HepG2 (cell line): ENCODE data around the gene SOS2. TPM values are rescaled to one million over a fixed set of nuclear protein-coding genes. Genes with fewer than 3 reads are reported as not detected.

ENCODE experiments used
- ATF7 ChIP-seq, 2 experiments: fragments of 450-650 bp in 1 of 2; sonication (generic) in 1 of 2; formaldehyde crosslinking in 1 of 2; IDR thresholded peaks; 2 replicates each; pipeline versions ENCODE4 v1.4.0 to v1.6.1; 2016 to 2020; ENCODE audit warnings: antibody characterized with exemption in 1 of 2, mild to moderate bottlenecking in 1 of 2, missing genetic modification reagents in 1 of 2
- BRD4 ChIP-seq: sonication (generic); formaldehyde crosslinking; IDR thresholded peaks from 2 replicates; pipeline ENCODE4 v1.4.0; 2020; ENCODE audit warnings: missing genetic modification reagents
- CBX1 ChIP-seq: IDR thresholded peaks from one replicate; pipeline ENCODE4 v1.6.1; 2016; ENCODE audit warnings: antibody characterized with exemption, low read depth
- CCAR2 ChIP-seq: fragments of 200-400 bp; formaldehyde crosslinking; optimal IDR thresholded peaks from 2 replicates; pipeline ENCODE3; 2018; ENCODE audit warnings: low read depth, mild to moderate bottlenecking, low read length, moderate library complexity
- FOXC1 ChIP-seq: sonication (generic); formaldehyde crosslinking; IDR thresholded peaks from 2 replicates; pipeline ENCODE4 v1.8.0; 2022; ENCODE audit warnings: mild to moderate bottlenecking, missing genetic modification reagents, borderline replicate concordance
- GTF2F1 ChIP-seq: fragments of 150-350 bp; IDR thresholded peaks from 2 replicates; pipeline ENCODE4 v1.6.1; 2014; ENCODE audit warnings: low read length
- HOXA9 ChIP-seq: sonication (generic); formaldehyde crosslinking; IDR thresholded peaks from 2 replicates; pipeline ENCODE4 v1.8.1; 2022; ENCODE audit warnings: missing genetic modification reagents, mild to moderate bottlenecking, moderate library complexity, borderline replicate concordance
- KLF9 ChIP-seq: IDR thresholded peaks from 2 replicates; pipeline ENCODE4 v1.6.1; 2016; ENCODE audit warnings: low read depth
- MTA1 ChIP-seq: sonication (generic); formaldehyde crosslinking; IDR thresholded peaks from 2 replicates; pipeline ENCODE4 v1.4.0; 2020; ENCODE audit warnings: missing genetic modification reagents, mild to moderate bottlenecking, borderline replicate concordance
- NR2F6 ChIP-seq, 2 experiments: IDR thresholded peaks; 2 replicates each; pipeline ENCODE4 v1.6.1; 2016; ENCODE audit warnings: antibody characterized with exemption in 1 of 2, mild to moderate bottlenecking in 1 of 2
- PPARG ChIP-seq: conservative IDR thresholded peaks from 2 replicates; pipeline ENCODE4 v1.6.1; 2016; ENCODE audit warnings: missing biosample characterization, missing genetic modification reagents
- PTBP1 ChIP-seq: fragments of 200-400 bp; formaldehyde crosslinking; IDR thresholded peaks from 2 replicates; pipeline ENCODE4 v1.6.1; 2018; ENCODE audit warnings: low read length, low read depth; ENCODE audit not compliant: poor library complexity, severe bottlenecking
- TCF7L2 ChIP-seq: IDR thresholded peaks from 2 replicates; pipeline ENCODE4 v1.6.1; 2011; ENCODE audit warnings: mild to moderate bottlenecking, low read depth, low read length, moderate library complexity
- ZNF263 ChIP-seq: sonication (generic); formaldehyde crosslinking; IDR thresholded peaks from 2 replicates; pipeline ENCODE4 v1.4.0; 2020; ENCODE audit warnings: missing genetic modification reagents
- ZNF567 ChIP-seq: sonication (generic); formaldehyde crosslinking; IDR thresholded peaks from 2 replicates; pipeline ENCODE4 v1.8.1; 2023; ENCODE audit warnings: mild to moderate bottlenecking, missing genetic modification reagents, borderline replicate concordance
- ZNF672 ChIP-seq: sonication (generic); formaldehyde crosslinking; IDR thresholded peaks from 2 replicates; pipeline ENCODE4 v1.8.1; 2022; ENCODE audit warnings: missing genetic modification reagents
- ZNF747 ChIP-seq: sonication (generic); formaldehyde crosslinking; IDR thresholded peaks from 2 replicates; pipeline ENCODE4 v1.8.1; 2023; ENCODE audit warnings: missing genetic modification reagents, mild to moderate bottlenecking, borderline replicate concordance
- ZSCAN22 ChIP-seq: sonication (generic); formaldehyde crosslinking; IDR thresholded peaks from 2 replicates; pipeline ENCODE4 v1.4.0; 2020; ENCODE audit warnings: mild to moderate bottlenecking, missing genetic modification reagents
- ZSCAN31 ChIP-seq: sonication (generic); formaldehyde crosslinking; IDR thresholded peaks from 2 replicates; pipeline ENCODE4 v1.5.0; 2020; ENCODE audit warnings: low read depth, mild to moderate bottlenecking, missing genetic modification reagents
- polyA plus RNA-seq, 8 experiments: library from polyadenylated mRNA; depleted of rRNA in 3 of 8; stranded (reverse) in 7 of 8; unstranded in 1 of 8; fragments of >200 nt; fragmentation: Illumina TruSeq in 4 of 8; extraction: Trizol in 4 of 8; gene quantifications; 2 replicates each; pipeline versions ENCODE4 v1.2.1 to v1.2.3, GENCODE V29; 2011 to 2016; ENCODE audit warnings: low read depth in 4 of 8, missing spikeins in 1 of 8, mixed read lengths in 1 of 8; ENCODE audit not compliant: insufficient read depth in 1 of 8
- total RNA-seq, 5 experiments: library from RNA; depleted of rRNA; stranded (reverse); fragments of >200 nt; fragmentation: Illumina TruSeq; extraction: Trizol; gene quantifications; 2 replicates each; pipeline ENCODE4 v1.2.3, GENCODE V29; 2016; ENCODE audit warnings: low read depth in 1 of 5
- TF ChIP-seq, protein P1 (sequence below): sonication (generic); formaldehyde crosslinking; IDR thresholded peaks from 2 replicates; pipeline ENCODE4 v1.8.1; 2022; ENCODE audit warnings: low read depth, mild to moderate bottlenecking, missing genetic modification reagents
- TF ChIP-seq, protein P2 (sequence below): fragments of 450-650 bp; IDR thresholded peaks from 2 replicates; pipeline ENCODE4 v1.6.1; 2016
- TF ChIP-seq, protein P3 (sequence below): sonication (generic); formaldehyde crosslinking; IDR thresholded peaks from 2 replicates; pipeline ENCODE4 v1.4.0; 2020; ENCODE audit warnings: low read depth, mild to moderate bottlenecking, missing genetic modification reagents
- TF ChIP-seq, protein P4 (sequence below): sonication (generic); formaldehyde crosslinking; IDR thresholded peaks from 2 replicates; pipeline ENCODE4 v1.4.0; 2020; ENCODE audit warnings: missing genetic modification reagents

The SOS2 gene
- total and polyA plus RNA-seq, 2 of the 13 experiments (the other 11 are each of a cell fraction or from before 2014, with no cell fraction given): 9.3 to 12.1 TPM

DNA sequence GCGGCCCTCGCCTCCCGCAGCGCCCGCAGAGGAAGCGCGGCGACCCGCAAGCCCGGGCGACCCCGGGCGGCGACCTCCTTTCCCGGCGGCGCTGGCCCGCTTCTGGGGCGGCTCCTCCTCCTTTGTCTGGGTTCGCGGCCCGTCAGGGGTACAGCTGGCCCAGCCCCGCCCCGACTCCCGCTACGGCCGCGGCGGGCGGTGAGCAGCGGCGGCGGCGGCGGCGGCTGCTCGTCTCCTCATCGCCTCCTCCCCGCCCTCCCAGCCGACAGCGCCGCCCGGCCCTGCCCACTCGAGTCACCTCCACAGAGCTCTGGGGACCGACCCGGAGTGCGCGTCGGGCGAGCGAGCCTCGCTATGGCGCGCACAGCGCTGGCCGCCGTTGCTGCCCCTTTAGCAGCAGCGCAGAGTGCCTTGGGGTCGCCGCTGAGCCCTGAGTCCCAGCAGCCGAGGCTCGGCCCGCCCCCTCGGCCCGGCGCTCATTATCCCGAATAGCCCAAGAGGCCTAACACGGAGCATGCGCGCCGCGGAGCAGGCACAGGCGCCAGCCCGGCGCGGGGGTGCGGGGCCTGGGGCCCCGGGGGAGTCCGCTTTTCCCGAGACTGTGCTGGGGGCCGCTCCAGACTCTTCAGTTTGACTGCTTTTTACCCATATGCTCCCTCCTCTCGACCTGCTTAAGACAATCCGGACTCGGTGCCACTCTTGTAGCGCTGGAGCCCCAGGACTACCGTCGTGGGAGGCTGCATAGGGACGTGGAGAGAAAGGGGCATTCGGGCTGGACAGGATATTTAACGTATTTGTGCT lies at the start of gene SOS2 (continued):
- TF ChIP-seq, protein P1, sequence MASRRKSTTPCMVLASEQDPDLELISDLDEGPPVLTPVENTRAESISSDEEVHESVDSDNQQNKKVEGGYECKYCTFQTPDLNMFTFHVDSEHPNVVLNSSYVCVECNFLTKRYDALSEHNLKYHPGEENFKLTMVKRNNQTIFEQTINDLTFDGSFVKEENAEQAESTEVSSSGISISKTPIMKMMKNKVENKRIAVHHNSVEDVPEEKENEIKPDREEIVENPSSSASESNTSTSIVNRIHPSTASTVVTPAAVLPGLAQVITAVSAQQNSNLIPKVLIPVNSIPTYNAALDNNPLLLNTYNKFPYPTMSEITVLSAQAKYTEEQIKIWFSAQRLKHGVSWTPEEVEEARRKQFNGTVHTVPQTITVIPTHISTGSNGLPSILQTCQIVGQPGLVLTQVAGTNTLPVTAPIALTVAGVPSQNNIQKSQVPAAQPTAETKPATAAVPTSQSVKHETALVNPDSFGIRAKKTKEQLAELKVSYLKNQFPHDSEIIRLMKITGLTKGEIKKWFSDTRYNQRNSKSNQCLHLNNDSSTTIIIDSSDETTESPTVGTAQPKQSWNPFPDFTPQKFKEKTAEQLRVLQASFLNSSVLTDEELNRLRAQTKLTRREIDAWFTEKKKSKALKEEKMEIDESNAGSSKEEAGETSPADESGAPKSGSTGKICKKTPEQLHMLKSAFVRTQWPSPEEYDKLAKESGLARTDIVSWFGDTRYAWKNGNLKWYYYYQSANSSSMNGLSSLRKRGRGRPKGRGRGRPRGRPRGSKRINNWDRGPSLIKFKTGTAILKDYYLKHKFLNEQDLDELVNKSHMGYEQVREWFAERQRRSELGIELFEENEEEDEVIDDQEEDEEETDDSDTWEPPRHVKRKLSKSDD (CRISPR knock-in tag): no peak
- TF ChIP-seq NR2F6 (IDR thresholded peaks at IDR 0.05) (no peak), NR2F6 (CRISPR knock-in tag; IDR thresholded peaks at IDR 0.05) (0 out of 2 replicates have a peak, but pooled peaks have one; percentile 40), CCAR2 (no peak), ZNF567 (CRISPR knock-in tag) (0 out of 2 replicates have a peak, but pooled peaks have one; percentile 50), GTF2F1 (no peak), CBX1 (no peak), ZNF263 (CRISPR knock-in tag) (0 out of 2 replicates have a peak, but pooled peaks have one; percentile 26), BRD4 (CRISPR knock-in tag) (no peak), ATF7 (IDR thresholded peaks at IDR 0.05) (no peak), ATF7 (CRISPR knock-in tag; IDR thresholded peaks at IDR 0.05) (0 out of 2 replicates have a peak, but pooled peaks have one; percentile 30), KLF9 (CRISPR knock-in tag) (peak; percentile 57; the same call in 1 of the 2 replicates), FOXC1 (CRISPR knock-in tag) (no peak), PPARG (CRISPR knock-in tag) (0 out of 2 replicates have a peak, but pooled peaks have one; percentile 36), ZNF747 (CRISPR knock-in tag) (no peak), HOXA9 (CRISPR knock-in tag) (no peak; the same call in 1 of the 2 replicates), ZSCAN22 (CRISPR knock-in tag) (no peak), ZSCAN31 (peak; percentile 59; the same call in 1 of the 2 replicates), ZNF672 (CRISPR knock-in tag) (no peak), MTA1 (CRISPR knock-in tag) (peak; percentile 75; the same call in 1 of the 2 replicates), PTBP1 (peak; percentile 45), TCF7L2 (no peak)
- TF ChIP-seq, protein P2, sequence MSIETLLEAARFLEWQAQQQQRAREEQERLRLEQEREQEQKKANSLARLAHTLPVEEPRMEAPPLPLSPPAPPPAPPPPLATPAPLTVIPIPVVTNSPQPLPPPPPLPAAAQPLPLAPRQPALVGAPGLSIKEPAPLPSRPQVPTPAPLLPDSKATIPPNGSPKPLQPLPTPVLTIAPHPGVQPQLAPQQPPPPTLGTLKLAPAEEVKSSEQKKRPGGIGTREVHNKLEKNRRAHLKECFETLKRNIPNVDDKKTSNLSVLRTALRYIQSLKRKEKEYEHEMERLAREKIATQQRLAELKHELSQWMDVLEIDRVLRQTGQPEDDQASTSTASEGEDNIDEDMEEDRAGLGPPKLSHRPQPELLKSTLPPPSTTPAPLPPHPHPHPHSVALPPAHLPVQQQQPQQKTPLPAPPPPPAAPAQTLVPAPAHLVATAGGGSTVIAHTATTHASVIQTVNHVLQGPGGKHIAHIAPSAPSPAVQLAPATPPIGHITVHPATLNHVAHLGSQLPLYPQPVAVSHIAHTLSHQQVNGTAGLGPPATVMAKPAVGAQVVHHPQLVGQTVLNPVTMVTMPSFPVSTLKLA: no peak
- TF ChIP-seq, protein P3, sequence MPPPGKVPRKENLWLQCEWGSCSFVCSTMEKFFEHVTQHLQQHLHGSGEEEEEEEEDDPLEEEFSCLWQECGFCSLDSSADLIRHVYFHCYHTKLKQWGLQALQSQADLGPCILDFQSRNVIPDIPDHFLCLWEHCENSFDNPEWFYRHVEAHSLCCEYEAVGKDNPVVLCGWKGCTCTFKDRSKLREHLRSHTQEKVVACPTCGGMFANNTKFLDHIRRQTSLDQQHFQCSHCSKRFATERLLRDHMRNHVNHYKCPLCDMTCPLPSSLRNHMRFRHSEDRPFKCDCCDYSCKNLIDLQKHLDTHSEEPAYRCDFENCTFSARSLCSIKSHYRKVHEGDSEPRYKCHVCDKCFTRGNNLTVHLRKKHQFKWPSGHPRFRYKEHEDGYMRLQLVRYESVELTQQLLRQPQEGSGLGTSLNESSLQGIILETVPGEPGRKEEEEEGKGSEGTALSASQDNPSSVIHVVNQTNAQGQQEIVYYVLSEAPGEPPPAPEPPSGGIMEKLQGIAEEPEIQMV (CRISPR knock-in tag): peak; percentile 86
- TF ChIP-seq, protein P4, sequence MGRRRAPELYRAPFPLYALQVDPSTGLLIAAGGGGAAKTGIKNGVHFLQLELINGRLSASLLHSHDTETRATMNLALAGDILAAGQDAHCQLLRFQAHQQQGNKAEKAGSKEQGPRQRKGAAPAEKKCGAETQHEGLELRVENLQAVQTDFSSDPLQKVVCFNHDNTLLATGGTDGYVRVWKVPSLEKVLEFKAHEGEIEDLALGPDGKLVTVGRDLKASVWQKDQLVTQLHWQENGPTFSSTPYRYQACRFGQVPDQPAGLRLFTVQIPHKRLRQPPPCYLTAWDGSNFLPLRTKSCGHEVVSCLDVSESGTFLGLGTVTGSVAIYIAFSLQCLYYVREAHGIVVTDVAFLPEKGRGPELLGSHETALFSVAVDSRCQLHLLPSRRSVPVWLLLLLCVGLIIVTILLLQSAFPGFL: no peak
